GM12892 (cell line): ENCODE measurements around the gene JAGN1.

ENCODE experiments used
- POLR2A ChIP-seq: IDR thresholded peaks from 2 replicates; pipeline ENCODE4 v1.6.1; 2011; ENCODE audit warnings: low read depth, low read length, control low read depth
- POLR2AphosphoS5 ChIP-seq: IDR thresholded peaks from 2 replicates; pipeline ENCODE4 v1.6.1; 2011; ENCODE audit warnings: low read depth, low read length, control low read depth
- TAF1 ChIP-seq: IDR thresholded peaks from 2 replicates; pipeline ENCODE4 v1.6.1; 2011; ENCODE audit warnings: low read depth, mild to moderate bottlenecking, control low read depth, low read length, borderline replicate concordance

DNA sequence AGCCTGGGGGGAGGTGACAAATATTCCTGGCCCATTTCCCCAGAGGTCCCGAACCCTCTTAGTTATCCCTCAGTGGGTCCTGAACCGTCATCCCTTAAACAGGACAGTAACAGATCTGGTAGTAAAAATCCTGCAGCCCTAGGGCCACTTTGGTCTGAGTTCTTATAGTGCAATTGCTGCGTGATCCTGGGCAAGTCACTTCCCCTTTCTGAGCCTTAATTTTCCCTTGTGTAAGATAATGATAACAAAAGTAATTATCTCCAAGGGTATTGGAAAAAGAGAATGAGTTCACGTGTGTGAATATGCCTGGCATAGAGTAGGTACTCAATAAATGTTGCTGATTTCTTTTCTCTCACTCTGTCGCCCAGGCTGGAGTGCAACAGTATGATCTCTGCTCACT, 2.9 kb upstream of the JAGN1 start:
- TF ChIP-seq POLR2A (no peak), POLR2AphosphoS5 (no peak), TAF1 (no peak)
